Activated CD4-positive, alpha-beta T cell treated with anti-CD3 and anti-CD28 coated beads, Interleukin-2, amount 10 ng/mL, durations not matched to agents 7 days and 5 days (primary cell): ENCODE results near the gene TMEM175. TPM values are rescaled to one million over a fixed set of nuclear protein-coding genes. Genes with fewer than 3 reads are reported as not detected.
"Not testable (repeated sequence)": the region's sequence is repeated elsewhere in the genome, so short reads cannot be mapped to it uniquely, and the experiment has no call there.

Experiments
- CTCF ChIA-PET: fragments of 350-600 bp; sonication (Branson Sonifier 250); formaldehyde crosslinking; loops from one replicate; lab custom pipeline; 2021; ENCODE audit warnings: antibody characterized with exemption; lab: Charles Lee
- POLR2A ChIA-PET: fragments of 350-600 bp; sonication (Branson Sonifier 250); formaldehyde crosslinking; loops from one replicate; lab custom pipeline; 2021; ENCODE audit warnings: antibody characterized with exemption; lab: Charles Lee
- DNase-seq: peaks from one replicate; pipeline ENCODE4 v3.0.0-alpha.2; 2020
- H3K27ac Mint-ChIP-seq: one replicate; pipeline ENCODE4 v1.8.0; 2021; ENCODE audit warnings: mild to moderate bottlenecking, moderate library complexity, mixed read lengths
- H3K27me3 Mint-ChIP-seq: one replicate; pipeline ENCODE4 v1.8.0; 2021; ENCODE audit warnings: mixed read lengths
- H3K36me3 Mint-ChIP-seq: one replicate; pipeline ENCODE4 v1.8.0; 2021; ENCODE audit warnings: low read depth, mixed read lengths
- H3K4me1 Mint-ChIP-seq: one replicate; pipeline ENCODE4 v1.8.0; 2021; ENCODE audit warnings: mixed read lengths
- H3K4me3 Mint-ChIP-seq: one replicate; pipeline ENCODE4 v1.8.0; 2021; ENCODE audit warnings: mild to moderate bottlenecking, moderate library complexity, mixed read lengths
- H3K9me3 Mint-ChIP-seq: one replicate; pipeline ENCODE4 v1.8.0; 2021; ENCODE audit warnings: mixed read lengths
- total RNA-seq, 2 experiments: library from RNA; stranded (reverse); gene quantifications; one replicate each; pipeline ENCODE4 v1.2.3, GENCODE V29; 2021

The TMEM175 gene
- total RNA-seq, 2 experiments from 2014 or later, result 38.6 to 51.7 TPM

DNA sequence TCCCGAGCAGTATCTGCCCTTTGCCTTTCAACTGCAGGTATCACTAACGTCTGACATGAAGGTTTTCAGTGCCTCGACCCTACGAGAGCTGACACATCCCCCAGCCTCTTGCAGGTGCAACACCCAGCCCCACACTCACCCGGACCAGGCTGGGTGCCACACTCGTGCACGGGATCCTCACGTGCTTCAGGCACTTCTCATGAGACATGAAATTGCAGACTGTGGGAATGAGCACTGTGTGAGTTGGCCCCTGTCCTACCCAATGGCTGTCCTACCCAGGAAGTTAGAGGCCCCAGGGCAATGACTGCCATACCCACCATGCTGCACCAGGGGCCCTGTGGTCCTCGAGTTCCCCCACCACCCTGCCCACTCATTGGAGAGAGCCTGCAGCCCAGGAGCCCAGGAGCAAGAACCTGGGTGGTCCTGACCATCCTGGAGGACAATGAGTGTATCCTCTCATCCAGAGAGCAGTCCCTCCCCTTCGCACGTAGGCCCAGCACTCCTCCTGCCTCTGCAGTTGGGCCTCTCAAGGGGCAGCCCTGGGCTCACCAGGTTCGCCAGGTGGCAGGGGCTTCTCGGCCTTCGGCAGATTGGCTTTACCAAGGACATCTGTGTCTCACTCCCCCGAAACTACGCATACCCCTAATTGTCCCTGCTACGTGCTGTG, 38.7 kb downstream of the TMEM175 start:
- peak overlapping the region; percentile 38 for H3K4me3 Mint-ChIP-seq
- POLR2A ChIA-PET, result no interaction called here
- no peak overlapping the region for H3K27ac Mint-ChIP-seq

DNA sequence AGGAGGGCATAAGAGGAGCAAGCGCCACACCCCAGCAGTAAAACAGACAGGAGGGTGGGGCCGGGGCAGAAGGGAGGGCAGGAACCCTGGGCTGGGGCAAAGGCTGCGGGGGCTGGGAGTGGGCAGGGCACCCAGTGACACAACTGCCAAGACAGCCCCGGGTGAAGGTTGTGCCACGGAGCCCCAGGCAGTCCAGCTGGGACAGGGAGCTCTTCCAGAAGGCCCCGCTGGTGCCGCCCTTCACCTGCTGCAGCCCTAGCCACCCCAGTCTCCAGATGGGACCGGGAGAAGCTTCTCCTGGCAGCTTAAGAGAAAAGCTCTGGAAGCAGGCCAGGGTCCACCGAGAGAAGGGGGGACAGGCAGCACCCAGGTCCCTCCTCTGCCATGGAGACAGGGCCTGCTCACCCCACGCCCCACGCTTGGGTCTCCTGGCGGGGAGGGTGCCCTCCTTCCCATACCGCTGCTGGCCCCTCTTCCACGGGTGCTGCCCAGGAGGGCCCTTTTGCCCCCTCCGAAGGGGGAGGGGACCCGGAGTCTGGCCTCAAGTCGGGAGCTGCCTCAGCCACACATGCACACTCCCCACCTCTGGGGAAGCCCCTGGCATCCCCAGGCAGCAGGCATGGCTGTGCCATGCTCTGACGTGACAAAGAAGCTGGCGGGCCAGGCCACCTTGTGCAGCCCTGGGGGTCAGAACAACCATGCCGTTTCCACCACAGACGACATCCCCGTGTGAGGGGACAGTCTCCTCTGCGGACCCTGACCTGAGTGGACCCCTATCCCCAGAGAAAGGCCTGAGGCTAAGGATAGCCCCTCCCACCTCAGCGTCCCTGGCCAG, 39.6 kb downstream of the TMEM175 start:
- POLR2A ChIA-PET, result no interaction called here
- H3K36me3 Mint-ChIP-seq, result no peaks in the 10 kb centered on the region
- H3K4me1 Mint-ChIP-seq, result peaks cover 15% of the 10 kb centered on the region
- DNase-seq, result no peak
- no peaks in the 10 kb centered on the region for H3K9me3 Mint-ChIP-seq
- CTCF ChIA-PET, result interaction anchor here (1.0 kb wide), 1 partner anchor 15 kb away, joined by 3 read pairs; the partner anchor contains the start of gene IDUA
- H3K27ac Mint-ChIP-seq, result no peak overlapping the region
- H3K4me3 Mint-ChIP-seq, result peak overlapping the region; percentile 63
- H3K27me3 Mint-ChIP-seq, result no peaks in the 10 kb centered on the region

More for the DNA sequence above, 38.7 kb downstream of the TMEM175 start:
- no peak for DNase-seq
- Mint-ChIP-seq H3K9me3 (no peaks in the 10 kb centered on the region), H3K36me3 (no peaks in the 10 kb centered on the region), H3K4me1 (peaks cover 10% of the 10 kb centered on the region), H3K27me3 (no peaks in the 10 kb centered on the region)
- CTCF ChIA-PET, result no interaction called here

- no peak overlapping the region for H3K27ac Mint-ChIP-seq
- ChIA-PET CTCF (interaction anchor here (1.0 kb wide), 1 partner anchor 14 kb away, joined by 3 read pairs; the partner anchor contains the start of gene IDUA), POLR2A (no interaction called here)
- H3K36me3 Mint-ChIP-seq, result no peaks in the 10 kb centered on the region
- no peaks in the 10 kb centered on the region for H3K27me3 Mint-ChIP-seq
- H3K9me3 Mint-ChIP-seq, result no peaks in the 10 kb centered on the region
- H3K4me3 Mint-ChIP-seq, result peak overlapping the region; percentile 63
- peak; percentile 55 for DNase-seq
- H3K4me1 Mint-ChIP-seq, result peaks cover 15% of the 10 kb centered on the region
These were observed 40.6 kb downstream of the TMEM175 start for GRCh38 chr4:972651-973424.

DNA sequence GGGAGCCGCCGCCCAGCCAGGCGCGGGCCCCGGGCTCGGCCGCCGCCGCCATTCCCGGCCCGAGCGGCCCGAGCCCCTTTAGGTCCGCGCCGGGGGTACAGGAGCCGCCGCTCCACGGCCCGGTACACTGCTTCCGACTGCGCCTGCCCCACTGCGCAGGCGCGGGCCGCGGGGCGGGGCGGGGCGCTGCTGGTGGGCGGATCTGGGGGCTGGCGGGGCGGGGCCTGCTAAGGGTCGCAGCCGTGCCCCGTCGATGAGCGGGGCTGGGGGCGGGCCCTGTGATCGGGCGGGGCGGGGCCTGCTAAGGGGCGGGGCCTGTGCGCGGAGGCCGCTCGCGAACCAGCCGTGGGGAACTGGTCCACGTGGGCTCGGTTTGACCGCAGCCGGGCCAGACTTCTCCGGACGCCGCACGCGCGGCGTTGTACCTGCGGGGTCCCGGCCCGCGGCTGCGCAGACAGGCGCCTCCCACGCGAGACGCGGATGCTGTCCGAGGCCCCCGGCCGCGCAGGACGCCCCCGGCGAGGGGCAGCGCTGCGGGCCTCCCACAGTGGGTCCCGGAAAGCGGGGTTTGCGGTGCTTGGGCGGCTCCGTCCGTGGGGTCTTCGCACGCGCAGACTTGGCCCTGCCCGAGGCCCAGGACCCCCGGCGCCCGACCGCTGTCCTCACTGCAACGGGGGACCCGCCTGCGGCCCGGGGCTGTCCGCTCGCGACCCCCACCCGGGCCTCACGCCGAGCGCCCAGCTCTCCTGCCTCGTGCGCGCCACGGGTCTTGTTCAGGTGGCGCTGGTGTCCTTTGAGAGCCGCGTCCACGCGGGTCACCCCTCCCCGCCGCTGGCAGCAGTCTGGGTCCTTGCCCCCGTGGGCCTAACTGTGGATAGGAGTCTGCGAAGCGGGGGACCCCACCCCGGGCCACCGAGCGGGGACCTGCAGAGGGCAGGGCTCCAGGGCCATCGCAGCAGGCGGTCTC, 41.5 kb downstream of the TMEM175 start, which contains the start of gene DGKQ:
DGKQ (minus strand) TSS at position 139 of the 967 bp plus-strand sequence; CDS start at position 52, 87 bp downstream.
- CTCF ChIA-PET, result no interaction called here
- Mint-ChIP-seq H3K4me1 (peaks cover 15% of the 10 kb centered on the region), H3K27ac (no peak within 1 kb of the TSS), H3K36me3 (no peaks in the 10 kb centered on the region), H3K27me3 (no peaks in the 10 kb centered on the region), H3K4me3 (peak within 1 kb of the TSS; percentile 63), H3K9me3 (no peaks in the 10 kb centered on the region)
- POLR2A ChIA-PET, result no interaction called here
- DNase-seq, result peak; percentile 84

DNA sequence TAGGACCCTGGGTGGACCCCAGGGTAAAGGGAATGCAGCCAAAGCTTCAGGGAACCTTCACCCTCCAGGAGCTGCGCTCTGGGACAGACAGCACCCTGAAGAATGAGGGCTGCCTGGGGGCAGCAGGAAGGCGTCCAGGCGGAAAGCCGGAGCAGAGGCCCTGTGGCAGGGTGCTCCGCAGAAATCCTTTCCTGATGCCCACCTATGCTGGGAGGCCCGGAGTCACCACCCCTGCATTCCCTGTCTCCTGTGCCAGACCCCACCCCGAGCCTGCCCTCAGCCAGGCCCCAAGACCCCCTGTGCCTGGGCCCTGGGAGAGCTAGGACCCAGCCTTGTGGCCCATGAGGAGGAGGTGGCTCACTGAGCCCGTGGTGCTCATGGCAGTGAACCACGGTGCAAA, 42.4 kb downstream of the TMEM175 start:
- Mint-ChIP-seq H3K36me3 (no peaks in the 10 kb centered on the region), H3K4me3 (no peak overlapping the region), H3K27me3 (no peaks in the 10 kb centered on the region), H3K9me3 (no peaks in the 10 kb centered on the region), H3K27ac (no peak overlapping the region), H3K4me1 (peaks cover 15% of the 10 kb centered on the region)
- CTCF ChIA-PET, result no interaction called here
- DNase-seq, result no peak
- POLR2A ChIA-PET, result no interaction called here

GRCh38 chr4:976016-976415, 43.8 kb downstream of the TMEM175 start:
- H3K36me3 Mint-ChIP-seq, DNase-seq, POLR2A ChIA-PET, H3K9me3 Mint-ChIP-seq, H3K27me3 Mint-ChIP-seq, CTCF ChIA-PET, H3K4me1 Mint-ChIP-seq, H3K4me3 Mint-ChIP-seq, H3K27ac Mint-ChIP-seq: not testable (repeated sequence)

DNA sequence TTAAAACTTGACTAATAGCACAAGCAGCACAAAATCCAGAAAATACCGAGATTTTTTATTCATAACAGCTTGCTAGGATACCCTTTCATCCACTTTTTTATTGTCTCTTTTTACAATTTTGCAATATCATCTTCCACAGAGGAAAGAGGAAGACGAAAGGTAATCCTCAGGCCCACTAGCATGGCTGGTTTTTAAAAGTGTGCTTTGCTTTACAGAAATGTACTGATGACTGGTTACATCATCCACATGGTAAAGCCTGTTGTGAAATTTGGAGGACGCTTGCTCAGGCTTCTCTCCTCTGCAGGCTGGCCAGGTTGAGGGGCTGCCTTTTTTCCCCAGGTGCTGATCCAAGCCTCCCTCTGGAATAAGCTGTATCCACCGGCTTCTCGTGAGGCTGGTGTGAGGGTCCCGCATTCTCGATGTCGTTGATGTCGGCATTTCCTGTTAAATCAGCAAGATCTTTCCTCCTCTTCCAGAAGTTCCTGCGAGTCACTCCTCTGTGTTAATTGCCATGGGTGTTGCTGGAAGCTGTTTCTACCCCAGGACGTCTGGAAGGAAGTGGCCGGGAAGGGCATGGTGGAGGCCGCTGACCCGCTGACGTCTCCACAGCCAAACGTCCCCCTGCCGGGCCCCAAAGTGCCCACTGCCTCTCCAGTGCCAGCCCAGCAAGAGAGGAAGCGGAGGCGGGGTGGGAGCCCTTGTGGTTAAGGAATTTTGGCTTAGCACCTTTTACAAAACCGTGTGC, 46.9 kb downstream of the TMEM175 start:
- Mint-ChIP-seq H3K27ac (no peak overlapping the region), H3K4me3 (no peak overlapping the region), H3K27me3 (no peaks in the 10 kb centered on the region), H3K9me3 (no peaks in the 10 kb centered on the region), H3K36me3 (no peaks in the 10 kb centered on the region), H3K4me1 (peaks cover 5% of the 10 kb centered on the region)
- CTCF ChIA-PET, result no interaction called here
- POLR2A ChIA-PET, result no interaction called here
- DNase-seq, result no peak

GRCh38 chr4:982291-982690, 50.0 kb downstream of the TMEM175 start:
- H3K27ac Mint-ChIP-seq, result no peak overlapping the region
- ChIA-PET CTCF (no interaction called here), POLR2A (no interaction called here)
- H3K36me3 Mint-ChIP-seq, result no peaks in the 10 kb centered on the region
- no peaks in the 10 kb centered on the region for H3K9me3 Mint-ChIP-seq
- H3K27me3 Mint-ChIP-seq, result no peaks in the 10 kb centered on the region
- peaks cover 18% of the 10 kb centered on the region for H3K4me1 Mint-ChIP-seq
- DNase-seq, result no peak
- no peak overlapping the region for H3K4me3 Mint-ChIP-seq

DNA sequence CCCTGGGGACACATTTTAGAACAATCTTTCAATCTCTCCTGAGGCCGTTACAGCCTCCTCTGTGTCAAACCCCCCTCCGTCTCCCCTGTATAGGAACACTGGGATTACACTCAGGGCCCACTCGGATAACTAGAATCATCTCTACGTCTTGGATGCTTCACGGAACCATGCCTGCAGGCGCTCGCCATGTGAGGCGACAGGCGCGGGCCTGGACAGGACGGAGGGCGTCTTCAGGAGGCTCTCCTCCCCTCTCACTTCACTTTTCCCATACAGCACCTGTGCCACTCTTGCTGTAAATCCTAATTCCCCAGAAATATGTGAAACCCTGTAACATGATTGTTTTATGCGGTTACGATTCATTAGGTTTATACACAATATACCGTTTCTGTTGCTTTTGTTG, 50.6 kb downstream of the TMEM175 start:
- H3K27ac Mint-ChIP-seq, result no peak overlapping the region
- CTCF ChIA-PET, result no interaction called here
- POLR2A ChIA-PET, result no interaction called here
- DNase-seq, result no peak
- no peaks in the 10 kb centered on the region for H3K9me3 Mint-ChIP-seq
- H3K27me3 Mint-ChIP-seq, result no peaks in the 10 kb centered on the region
- H3K36me3 Mint-ChIP-seq, result no peaks in the 10 kb centered on the region
- peaks cover 21% of the 10 kb centered on the region for H3K4me1 Mint-ChIP-seq
- H3K4me3 Mint-ChIP-seq, result no peak overlapping the region

DNA sequence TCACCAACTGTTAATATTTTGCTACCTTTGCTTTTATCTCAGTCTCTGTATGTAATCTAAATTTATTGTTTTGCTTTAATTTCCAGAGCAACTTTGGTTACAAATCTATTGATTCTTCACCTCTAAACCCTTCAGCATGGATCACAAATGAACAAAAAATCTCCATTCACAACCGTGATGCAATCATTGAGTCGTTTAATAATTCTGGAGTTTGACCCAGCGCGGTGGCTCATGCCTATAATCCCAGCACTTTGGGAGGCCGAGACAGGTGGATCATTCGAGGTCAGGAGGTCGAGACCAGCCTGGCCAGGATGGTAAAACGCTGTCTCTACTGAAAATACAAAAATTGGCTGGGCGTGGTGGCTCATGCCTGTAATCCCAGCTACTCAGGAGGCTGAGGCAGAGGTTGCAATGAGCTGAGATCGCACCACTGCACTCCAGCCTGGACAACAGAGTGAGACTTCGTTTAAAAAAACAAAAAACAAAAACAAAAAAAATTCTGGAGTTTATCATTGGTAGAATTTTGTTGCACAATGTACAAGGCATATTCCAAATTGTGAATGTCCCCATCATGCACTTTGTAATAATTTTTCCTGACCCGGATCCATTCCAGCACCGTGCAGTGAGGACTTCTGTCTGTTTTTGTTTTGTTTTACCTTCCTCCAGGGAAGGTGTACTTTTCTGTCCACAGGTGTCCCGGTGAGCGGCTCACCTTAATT, 52.2 kb downstream of the TMEM175 start:
- Mint-ChIP-seq H3K4me3 (no peak overlapping the region), H3K27me3 (no peaks in the 10 kb centered on the region), H3K4me1 (peaks cover 26% of the 10 kb centered on the region), H3K9me3 (no peaks in the 10 kb centered on the region), H3K27ac (no peak overlapping the region), H3K36me3 (no peaks in the 10 kb centered on the region)
- no peak for DNase-seq
- CTCF ChIA-PET, result no interaction called here
- POLR2A ChIA-PET, result no interaction called here

- no peaks in the 10 kb centered on the region for H3K36me3 Mint-ChIP-seq
- H3K9me3 Mint-ChIP-seq, result no peaks in the 10 kb centered on the region
- peaks cover 26% of the 10 kb centered on the region for H3K4me1 Mint-ChIP-seq
- peak overlapping the region; percentile 19 for H3K27ac Mint-ChIP-seq
- CTCF ChIA-PET, result no interaction called here
- no peaks in the 10 kb centered on the region for H3K27me3 Mint-ChIP-seq
- peak; percentile 67 for DNase-seq
- peak overlapping the region; percentile 81 for H3K4me3 Mint-ChIP-seq
- POLR2A ChIA-PET, result no interaction called here
These were observed 53.0 kb downstream of the TMEM175 start for GRCh38 chr4:985123-985830.
